Peyer's patch (tissue), 4 donors: Measurements from ENCODE around the gene SAPCD2.
"Not testable (repeated sequence)": the region's sequence is repeated elsewhere in the genome, so short reads cannot be mapped to it uniquely, and the experiment has no call there.

Experiments used
- CTCF ChIP-seq, 6 experiments: fragments of 450-650 bp in 4 of 6; fragments of 200-600 bp in 2 of 6; sonication (generic) in 1 of 6; IDR thresholded peaks; one replicate each; pipeline ENCODE4 v1.5.1; 2017 to 2019; ENCODE audit warnings: antibody characterized with exemption in 6 of 6, mild to moderate bottlenecking in 3 of 6, moderate library complexity in 1 of 6
- POLR2A ChIP-seq, 2 donors: fragments of 450-650 bp; IDR thresholded peaks; one replicate each; pipeline ENCODE4 v1.5.1; 2017; ENCODE audit warnings: antibody characterized with exemption in 2 of 2, mild to moderate bottlenecking in 2 of 2, moderate library complexity in 2 of 2

- TF ChIP-seq CTCF, POLR2A (IDR thresholded peaks at IDR 0.05): not testable (repeated sequence)
These were observed 36.9 kb downstream of the SAPCD2 start for GRCh38 chr9:137033481-137033880.
